GM19467 (cell line): Measurements from ENCODE around the gene SLC27A5.
"Not testable (repeated sequence)": the region's sequence is repeated elsewhere in the genome, so short reads cannot be mapped to it uniquely, and the experiment has no call there.

Experiments used
- ATAC-seq: cut with Tn5 transposase; IDR thresholded peaks from one replicate; pipeline ENCODE4 v1.9.1; 2021; ENCODE audit warnings: mild to moderate bottlenecking, moderate library complexity; ENCODE audit not compliant: unreplicated experiment

SLC27A5 gene

DNA sequence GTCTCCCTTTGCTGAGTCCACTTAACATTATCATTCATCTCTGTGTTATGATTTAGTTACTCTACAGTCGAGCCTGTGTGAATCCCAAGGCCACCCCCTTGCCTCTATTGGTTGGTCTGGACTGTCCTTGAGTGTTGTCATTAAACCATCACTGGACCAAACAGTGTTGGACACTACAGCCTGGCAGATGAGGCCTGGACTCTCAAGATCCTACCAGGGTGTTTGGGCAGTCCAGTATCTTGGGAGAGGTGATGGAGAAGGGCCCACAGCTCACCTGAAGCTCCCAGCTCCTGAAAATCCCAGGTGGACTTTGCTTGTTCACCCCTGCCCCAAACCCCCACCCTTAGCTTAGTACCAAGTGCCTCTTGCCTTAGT, 39.3 kb upstream of the SLC27A5 start:
- no peak for ATAC-seq

GRCh38 chr19:58550362-58551122, 38.8 kb upstream of the SLC27A5 start:
- ATAC-seq = no peak

- ATAC-seq = no peak
These were observed 38.0 kb upstream of the SLC27A5 start for GRCh38 chr19:58549664-58550361.

- no peak for ATAC-seq
These were observed 37.3 kb upstream of the SLC27A5 start for GRCh38 chr19:58548859-58549663.

- ATAC-seq = no peak
These were observed 35.8 kb upstream of the SLC27A5 start for GRCh38 chr19:58547323-58548312.

GRCh38 chr19:58546019-58546530, 34.3 kb upstream of the SLC27A5 start:
- no peak for ATAC-seq

DNA sequence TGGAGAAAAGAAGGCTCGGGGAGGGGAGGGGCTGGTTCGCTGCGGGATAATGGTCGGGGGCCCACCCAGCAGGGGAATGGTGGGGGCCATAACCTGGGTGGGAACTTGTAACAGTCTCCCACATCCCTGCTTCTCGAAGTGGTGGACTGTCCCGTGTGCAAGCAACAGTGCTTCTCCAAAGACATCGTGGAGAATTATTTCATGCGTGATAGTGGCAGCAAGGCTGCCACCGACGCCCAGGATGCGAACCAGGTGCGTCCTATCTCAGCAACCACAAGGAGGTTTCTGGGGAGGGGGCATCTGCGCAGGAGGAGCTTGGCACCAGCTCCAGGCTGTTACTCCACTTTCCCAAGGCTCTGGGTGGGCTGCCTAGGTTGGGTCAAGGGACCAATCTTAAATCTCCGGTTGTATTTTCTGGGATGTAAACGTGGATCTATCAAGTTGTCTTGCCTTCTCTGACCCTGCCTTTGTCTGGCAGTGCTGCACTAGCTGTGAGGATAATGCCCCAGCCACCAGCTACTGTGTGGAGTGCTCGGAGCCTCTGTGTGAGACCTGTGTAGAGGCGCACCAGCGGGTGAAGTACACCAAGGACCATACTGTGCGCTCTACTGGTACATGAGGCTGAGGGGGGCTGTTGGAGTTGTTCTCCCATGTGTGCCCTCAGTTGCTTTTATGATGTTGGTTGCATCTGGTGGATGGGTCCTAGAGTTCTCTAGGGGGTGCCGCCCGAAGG, 33.7 kb upstream of the SLC27A5 start:
- no peak for ATAC-seq

- peak; percentile 35 for ATAC-seq
These were observed 32.9 kb upstream of the SLC27A5 start for GRCh38 chr19:58544591-58545285.

DNA sequence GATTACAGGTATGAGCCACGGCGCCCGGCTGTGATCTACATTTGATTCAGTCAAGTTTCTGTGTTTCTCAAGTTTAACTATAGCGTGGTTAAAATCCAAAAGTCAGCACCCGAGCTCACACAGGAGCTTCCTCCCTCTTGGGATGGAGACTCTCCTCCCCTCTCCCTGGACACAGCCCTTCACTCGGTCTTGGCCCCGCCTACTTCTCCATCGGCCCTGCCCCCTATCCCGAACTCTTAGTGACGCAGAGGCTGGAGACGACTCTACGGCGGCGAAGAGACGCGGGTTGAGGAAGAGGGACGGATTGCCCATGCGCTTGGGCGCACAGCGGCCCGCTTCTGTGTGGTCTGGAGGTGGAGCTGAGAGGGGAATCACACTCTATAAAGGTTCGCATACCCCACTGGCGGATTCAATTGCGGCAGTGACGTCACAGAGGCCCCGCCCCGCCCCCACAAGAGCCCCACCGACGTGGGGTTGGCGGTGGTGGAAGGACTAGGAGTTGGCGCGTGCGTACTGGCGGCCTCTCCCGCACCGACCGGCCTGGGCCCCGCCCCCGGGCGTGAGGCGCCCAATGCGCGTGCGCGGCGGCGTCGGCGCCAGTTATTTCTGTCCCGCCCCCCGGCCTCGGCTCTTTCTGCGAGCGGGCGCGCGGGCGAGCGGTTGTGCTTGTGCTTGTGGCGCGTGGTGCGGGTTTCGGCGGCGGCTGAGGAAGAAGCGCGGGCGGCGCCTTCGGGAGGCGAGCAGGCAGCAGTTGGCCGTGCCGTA, 32.2 kb upstream of the SLC27A5 start, which contains the start of gene TRIM28:
Gene TRIM28 (plus strand): TSS at position 239 of the 765 bp plus-strand sequence. CDS start 694 bp downstream, outside the sequence.
- ATAC-seq = peak; percentile 77

DNA sequence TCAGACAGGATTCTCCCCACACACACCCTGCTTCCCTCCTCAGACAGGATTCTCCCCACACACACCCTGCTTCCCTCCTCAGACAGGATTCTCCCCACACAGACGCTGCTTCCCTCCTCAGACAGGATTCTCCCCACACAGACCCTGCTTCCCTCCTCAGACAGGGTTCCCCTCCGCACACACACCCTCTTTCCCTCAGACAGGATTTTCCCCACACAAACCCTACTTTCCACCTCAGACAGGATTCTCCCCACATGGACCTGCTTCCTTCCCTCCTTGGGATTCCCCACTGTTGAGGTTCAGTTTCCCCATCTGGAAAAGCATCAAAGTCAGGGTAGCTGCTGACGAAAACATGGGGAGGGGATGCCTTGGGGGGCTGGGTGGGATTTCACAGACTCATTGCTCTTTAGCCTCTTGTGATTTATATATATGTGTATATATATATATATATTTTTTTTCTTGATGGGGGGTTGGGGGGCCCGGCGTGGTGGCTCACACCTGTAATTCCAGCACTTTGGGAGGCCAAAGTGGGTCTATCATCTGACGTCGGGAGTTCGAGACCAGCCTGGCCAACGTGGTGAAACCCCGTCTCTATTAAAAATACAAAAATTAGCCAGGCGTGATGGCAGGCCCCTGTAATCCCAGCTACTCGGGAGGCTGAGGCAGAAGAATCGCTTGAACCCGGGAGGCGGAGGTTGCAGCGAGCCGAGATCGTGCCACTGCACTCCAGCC, 31.0 kb upstream of the SLC27A5 start:
- not testable (repeated sequence) for ATAC-seq

DNA sequence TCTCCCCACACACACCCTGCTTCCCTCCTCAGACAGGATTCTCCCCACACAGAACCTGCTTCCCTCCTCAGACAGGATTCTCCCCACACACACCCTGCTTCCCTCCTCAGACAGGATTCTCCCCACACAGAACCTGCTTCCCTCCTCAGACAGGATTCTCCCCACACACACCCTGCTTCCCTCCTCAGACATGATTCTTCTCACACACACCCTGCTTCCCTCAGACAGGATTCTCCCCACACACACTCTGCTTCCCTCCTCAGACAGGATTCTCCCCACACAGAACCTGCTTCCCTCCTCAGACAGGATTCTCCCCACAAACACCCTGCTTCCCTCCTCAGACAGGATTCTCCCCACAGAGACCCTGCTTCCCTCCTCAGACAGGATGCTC, 27.4 kb upstream of the SLC27A5 start:
- ATAC-seq = not testable (repeated sequence)

DNA sequence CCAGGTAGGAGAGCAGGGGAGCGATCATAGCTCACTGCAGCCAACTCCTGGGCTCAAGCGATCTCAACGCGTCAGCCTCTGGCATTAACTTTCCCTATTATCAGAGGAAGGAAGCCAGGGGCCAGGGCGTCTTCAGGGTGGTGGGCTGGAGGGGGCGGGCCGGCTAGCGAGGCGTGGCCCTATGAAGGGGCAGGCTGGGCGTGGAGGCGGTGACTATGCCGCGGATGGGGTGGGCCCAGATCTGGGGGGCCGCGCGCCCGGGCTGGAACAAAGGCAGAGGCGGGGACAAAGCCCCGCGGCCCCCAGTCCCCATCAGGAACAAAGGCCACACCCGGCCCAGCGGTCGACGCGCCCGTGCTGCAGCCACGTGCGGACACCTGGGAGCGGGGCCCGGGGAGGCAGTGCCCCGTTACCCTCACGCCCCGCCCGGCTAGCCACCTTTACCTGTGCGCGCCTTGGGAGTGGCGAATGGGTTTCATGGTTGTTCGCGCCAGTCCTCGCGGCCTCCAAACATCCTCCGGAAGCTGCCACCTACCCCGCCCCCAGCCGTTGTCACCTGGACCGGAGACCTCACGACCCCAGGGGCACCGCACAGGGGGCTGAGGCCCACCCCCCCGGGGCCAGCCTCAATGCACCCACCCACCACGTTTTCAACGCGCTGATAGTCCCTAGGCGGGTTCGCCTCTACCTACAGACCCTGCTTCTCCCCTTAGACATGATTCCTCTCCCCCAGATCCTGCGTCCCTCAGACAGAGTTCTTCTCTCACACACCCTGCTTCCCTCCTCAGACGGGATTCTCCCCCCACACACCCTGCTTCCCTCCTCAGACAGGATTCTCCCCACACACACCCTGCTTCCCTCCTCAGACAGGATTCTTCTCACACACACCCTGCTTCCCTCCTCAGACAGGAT, 26.7 kb upstream of the SLC27A5 start:
- no peak for ATAC-seq

DNA sequence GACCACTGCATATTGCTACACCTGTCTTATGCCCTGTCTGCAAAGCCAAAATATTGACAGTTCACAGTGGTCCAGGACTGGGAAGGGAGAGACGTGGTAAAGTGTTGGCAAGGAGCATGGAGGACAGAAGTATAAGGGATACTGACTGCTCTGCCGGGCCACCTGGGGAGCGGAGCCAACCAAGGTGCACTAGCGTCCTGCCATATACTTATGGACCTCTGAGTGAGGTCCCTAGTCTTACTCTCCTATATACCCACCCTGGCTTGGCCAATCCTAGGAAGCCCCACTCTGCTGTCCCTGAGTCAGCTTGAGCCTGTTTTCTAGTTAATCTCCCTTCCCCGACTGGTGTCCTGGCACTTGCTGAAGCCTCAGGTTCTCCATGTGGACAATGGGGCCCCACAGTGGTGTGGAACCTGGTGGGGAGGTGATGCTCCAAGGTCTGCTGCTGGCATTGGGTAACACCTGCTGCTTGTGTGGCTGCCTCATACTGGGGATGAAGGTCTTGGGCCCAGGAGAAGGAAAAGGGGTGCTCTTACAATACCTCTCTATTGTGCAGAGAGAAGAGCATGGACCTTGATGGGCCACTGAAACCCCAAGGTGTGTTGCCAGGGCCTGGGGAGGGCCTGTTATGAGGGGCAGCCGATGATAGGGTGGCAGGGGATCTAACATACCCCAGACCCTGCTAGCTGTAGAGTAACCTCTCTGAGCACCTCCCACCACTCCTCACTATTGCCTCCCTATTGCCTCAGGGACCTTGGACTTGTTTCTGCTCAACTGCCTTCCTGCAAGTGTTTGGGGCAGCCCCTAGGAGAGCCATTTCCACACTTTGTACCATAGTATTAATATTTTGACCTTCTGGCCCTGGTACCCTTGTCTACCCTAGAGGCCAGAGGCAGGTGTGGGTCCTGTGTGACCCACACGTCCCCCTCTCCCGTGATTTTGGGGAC, 25.3 kb upstream of the SLC27A5 start:
- ATAC-seq = no peak

- no peak for ATAC-seq
These were observed 24.1 kb upstream of the SLC27A5 start for GRCh38 chr19:58535857-58536256.
